GM19193 (cell line): ENCODE measurements around the gene UBE4A.

ENCODE experiments used
- POLR2A ChIP-seq: IDR thresholded peaks from 4 replicates; pipeline ENCODE4 v1.6.1; 2011; ENCODE audit not compliant: insufficient read depth, insufficient read length; ENCODE audit errors: extremely low read depth

Gene UBE4A

GRCh38 chr11:118370774-118371173, 11.4 kb downstream of the UBE4A start:
- no peak for TF ChIP-seq POLR2A

DNA sequence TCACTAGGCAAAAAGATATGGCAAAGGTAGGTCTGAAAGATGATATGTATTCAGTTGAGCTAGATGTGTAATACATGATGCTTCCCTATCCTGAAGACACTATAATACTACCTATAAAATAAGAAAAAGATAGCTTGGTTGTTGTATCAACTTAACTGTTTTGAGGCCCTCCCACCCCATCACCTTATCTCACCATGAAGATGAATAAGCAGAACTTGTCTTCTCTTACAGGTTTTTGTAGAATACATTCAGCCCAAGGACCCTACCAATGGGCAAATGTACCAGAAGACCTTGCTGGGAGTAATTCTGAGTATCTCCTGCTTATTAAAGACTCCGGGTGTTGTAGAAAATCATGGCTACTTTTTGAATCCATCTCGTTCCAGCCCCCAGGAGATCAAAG, 13.9 kb downstream of the UBE4A start:
- TF ChIP-seq POLR2A = no peak

DNA sequence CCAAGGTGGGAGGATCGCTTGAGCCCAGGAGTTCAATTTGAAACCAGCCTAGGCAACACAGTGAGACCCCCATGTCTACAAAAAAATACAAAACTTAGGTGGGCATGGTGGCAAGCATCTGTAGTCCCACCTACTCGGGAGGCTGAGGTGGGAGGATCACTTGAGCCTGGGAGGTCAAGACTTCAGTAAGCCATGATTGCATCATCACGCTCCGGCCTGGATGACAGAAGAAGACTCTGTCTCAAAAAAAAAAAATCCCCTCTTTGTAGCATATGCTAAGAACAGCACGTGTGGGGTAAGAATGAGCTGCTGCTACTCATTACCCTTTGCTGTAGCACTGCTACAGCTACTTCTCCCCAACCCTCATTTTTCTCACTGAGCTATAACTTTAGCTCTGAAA, 14.5 kb downstream of the UBE4A start:
- no peak for TF ChIP-seq POLR2A

DNA sequence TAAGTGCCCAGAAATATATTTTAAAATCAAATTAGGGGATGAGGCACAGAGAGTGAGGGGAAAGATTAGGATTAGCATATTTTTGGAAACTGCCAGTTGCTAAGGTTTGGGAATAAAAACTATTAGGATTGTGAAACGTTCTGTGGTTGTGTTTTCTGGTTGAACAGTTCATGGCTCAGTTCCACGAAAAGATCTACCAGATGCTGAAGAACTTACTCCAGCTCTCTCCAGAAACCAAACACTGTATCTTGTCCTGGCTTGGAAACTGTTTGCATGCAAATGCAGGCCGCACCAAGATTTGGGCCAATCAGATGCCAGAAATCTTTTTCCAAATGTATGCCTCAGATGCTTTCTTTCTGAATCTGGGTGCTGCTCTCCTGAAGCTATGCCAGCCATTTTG, 15.3 kb downstream of the UBE4A start:
- TF ChIP-seq POLR2A = no peak

GRCh38 chr11:118375978-118376377, 16.6 kb downstream of the UBE4A start:
- TF ChIP-seq POLR2A = no peak

DNA sequence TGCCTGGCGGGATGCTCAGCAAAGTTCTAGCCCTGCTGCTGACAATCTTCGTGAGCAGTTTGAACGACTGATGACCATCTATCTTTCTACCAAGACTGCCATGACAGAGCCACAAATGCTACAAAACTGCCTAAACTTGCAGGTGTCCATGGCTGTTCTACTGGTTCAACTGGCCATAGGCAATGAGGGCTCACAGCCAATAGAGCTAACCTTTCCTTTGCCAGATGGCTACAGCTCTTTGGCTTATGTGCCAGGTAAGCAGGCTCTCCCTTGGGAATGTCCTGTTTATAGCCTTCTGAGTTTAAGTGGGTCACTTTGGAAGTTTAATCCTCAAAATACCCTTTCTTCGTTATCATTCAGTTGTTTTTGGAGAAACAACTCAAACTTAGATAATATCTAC, 20.1 kb downstream of the UBE4A start:
- TF ChIP-seq POLR2A = no peak

- TF ChIP-seq POLR2A = no peak
Observed at GRCh38 chr11:118380571-118380970, 21.2 kb downstream of the UBE4A start.

GRCh38 chr11:118382954-118383353, 23.6 kb downstream of the UBE4A start:
- TF ChIP-seq POLR2A = no peak

DNA sequence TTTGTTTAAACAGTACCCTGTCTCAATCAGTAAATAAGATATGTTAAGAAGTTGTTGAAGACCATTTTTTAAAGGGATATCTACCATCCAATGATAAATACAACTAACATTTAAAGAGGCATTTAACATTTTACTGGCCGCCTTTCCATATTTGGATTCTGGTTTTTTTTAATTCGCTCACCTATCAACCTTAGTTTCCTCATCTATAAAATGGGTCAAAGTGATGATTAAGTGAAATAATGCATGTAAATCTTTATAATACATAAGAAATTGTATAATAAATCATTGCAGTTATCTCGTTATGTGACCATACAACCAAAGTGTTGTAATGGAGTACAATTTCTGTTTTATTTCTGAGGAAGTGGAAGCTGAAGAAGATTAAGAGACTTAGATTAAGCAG, 24.3 kb downstream of the UBE4A start:
- TF ChIP-seq POLR2A = no peak

- TF ChIP-seq POLR2A = no peak
Observed at GRCh38 chr11:118396097-118396501, 36.7 kb downstream of the UBE4A start.

- no peak for TF ChIP-seq POLR2A
Observed at GRCh38 chr11:118397448-118397847, 38.0 kb downstream of the UBE4A start.

- TF ChIP-seq POLR2A = no peak
Observed at GRCh38 chr11:118398791-118399559, 39.6 kb downstream of the UBE4A start.

GRCh38 chr11:118401151-118401879, 41.9 kb downstream of the UBE4A start, which contains the start of gene ATP5MG:
ATP5MG (plus strand) TSS chr11:118401606; CDS start chr11:118401666, 60 bp downstream.
- peak; percentile 72 for TF ChIP-seq POLR2A

DNA sequence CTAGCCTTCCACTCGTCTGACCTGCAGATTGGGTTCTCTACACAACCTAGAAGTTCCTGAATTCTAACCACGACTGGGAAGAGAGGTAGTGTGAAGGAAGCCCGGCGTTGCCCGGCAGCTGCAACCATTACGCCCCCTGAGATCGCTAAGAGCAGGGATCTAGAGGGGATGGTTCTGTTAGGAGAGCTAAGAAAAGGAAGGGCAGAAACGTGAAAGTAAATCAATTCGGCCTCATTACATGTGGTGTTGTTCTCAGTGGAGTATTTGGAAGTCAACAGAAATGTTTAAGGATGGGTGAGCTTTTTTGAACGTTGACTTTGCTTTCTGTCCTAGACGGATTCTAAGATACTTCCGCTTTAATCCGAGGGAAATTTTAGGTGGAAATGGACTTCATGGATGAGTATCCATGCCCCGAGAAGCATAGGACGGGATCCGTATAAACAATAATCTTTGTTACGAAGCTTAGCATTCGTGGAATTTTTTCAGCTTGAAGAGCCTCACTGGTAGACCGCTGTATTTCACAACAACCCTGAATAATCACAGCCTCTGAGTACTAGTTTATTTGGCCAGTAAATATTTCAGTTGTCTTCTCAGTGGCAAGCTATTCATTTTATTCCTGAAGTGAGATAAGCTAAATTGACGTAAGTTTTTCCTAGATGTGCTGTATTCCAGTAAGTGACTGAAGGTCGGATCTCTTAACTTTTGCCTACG, 42.6 kb downstream of the UBE4A start:
- TF ChIP-seq POLR2A = no peak

- no peak for TF ChIP-seq POLR2A
Observed at GRCh38 chr11:118406599-118407166, 47.3 kb downstream of the UBE4A start.

GRCh38 chr11:118410055-118410745, 50.8 kb downstream of the UBE4A start:
- TF ChIP-seq POLR2A = no peak
